Endometrial microvascular endothelial cells (primary cell): ENCODE results near the gene SMIM24. TPM values are rescaled to one million over a fixed set of nuclear protein-coding genes. Genes with fewer than 3 reads are reported as not detected.
"Not testable (repeated sequence)": the region's sequence is repeated elsewhere in the genome, so short reads cannot be mapped to it uniquely, and the experiment has no call there.

Source experiments
- in situ Hi-C: cut with HindIII; loops from 2 replicates; pipeline ENCODE4 v1.10.0; 2017; ENCODE audit warnings: low sequenced_read_pairs, low pct_unique_long_range_greater_than_20kb; ENCODE audit errors: inconsistent ontology term
- total RNA-seq: library from RNA; depleted of rRNA; stranded (reverse); fragments of >200 nt; gene quantifications from one replicate; pipeline ENCODE4 v1.2.3, GENCODE V29; 2015; ENCODE audit errors: inconsistent ontology term

Gene SMIM24
- total RNA-seq, 1 donor from 2014 or later: not detected

GRCh38 chr19:3462991-3463713, 17.2 kb downstream of the SMIM24 start:
- in situ Hi-C loops: no loop called here

GRCh38 chr19:3459965-3460582, 20.3 kb downstream of the SMIM24 start:
- in situ Hi-C loops: no loop called here

- in situ Hi-C loops: no loop called here
Observed at GRCh38 chr19:3459089-3459881, 21.0 kb downstream of the SMIM24 start.

GRCh38 chr19:3458229-3459088, 21.9 kb downstream of the SMIM24 start:
- in situ Hi-C loops: no loop called here

- in situ Hi-C loops: no loop called here
Observed at GRCh38 chr19:3457528-3458228, 22.6 kb downstream of the SMIM24 start.

GRCh38 chr19:3456925-3457527, 23.3 kb downstream of the SMIM24 start:
- in situ Hi-C loops: no loop called here

- in situ Hi-C loops: no loop called here
Observed at GRCh38 chr19:3455960-3456601, 24.2 kb downstream of the SMIM24 start.

GRCh38 chr19:3455393-3455955, 24.9 kb downstream of the SMIM24 start:
- in situ Hi-C loops: no loop called here

- in situ Hi-C loops: no loop called here
Observed at GRCh38 chr19:3454656-3455392, 25.5 kb downstream of the SMIM24 start.

GRCh38 chr19:3453840-3454239, 26.5 kb downstream of the SMIM24 start:
- in situ Hi-C loops: no loop called here

- in situ Hi-C loops: not testable (repeated sequence)
Observed at GRCh38 chr19:3452942-3453214, 27.4 kb downstream of the SMIM24 start.

GRCh38 chr19:3452171-3452941, 28.0 kb downstream of the SMIM24 start:
- in situ Hi-C loops: no loop called here

GRCh38 chr19:3451451-3451866, 28.9 kb downstream of the SMIM24 start:
- in situ Hi-C loops: no loop called here

GRCh38 chr19:3450796-3451411, 29.4 kb downstream of the SMIM24 start:
- in situ Hi-C loops: no loop called here

- in situ Hi-C loops: no loop called here
Observed at GRCh38 chr19:3448616-3449334, 31.6 kb downstream of the SMIM24 start.
